Measurements from ENCODE around the gene ARID1A. TPM values are rescaled to one million over a fixed set of nuclear protein-coding genes. Genes with fewer than 3 reads are reported as not detected.
A peak's percentile ranks its signal among the peaks of the same experiment; 100 is the strongest.

ARID1A gene
- total RNA-seq, 2 donors from 2014 or later: 32.7 to 48.8 TPM

DNA sequence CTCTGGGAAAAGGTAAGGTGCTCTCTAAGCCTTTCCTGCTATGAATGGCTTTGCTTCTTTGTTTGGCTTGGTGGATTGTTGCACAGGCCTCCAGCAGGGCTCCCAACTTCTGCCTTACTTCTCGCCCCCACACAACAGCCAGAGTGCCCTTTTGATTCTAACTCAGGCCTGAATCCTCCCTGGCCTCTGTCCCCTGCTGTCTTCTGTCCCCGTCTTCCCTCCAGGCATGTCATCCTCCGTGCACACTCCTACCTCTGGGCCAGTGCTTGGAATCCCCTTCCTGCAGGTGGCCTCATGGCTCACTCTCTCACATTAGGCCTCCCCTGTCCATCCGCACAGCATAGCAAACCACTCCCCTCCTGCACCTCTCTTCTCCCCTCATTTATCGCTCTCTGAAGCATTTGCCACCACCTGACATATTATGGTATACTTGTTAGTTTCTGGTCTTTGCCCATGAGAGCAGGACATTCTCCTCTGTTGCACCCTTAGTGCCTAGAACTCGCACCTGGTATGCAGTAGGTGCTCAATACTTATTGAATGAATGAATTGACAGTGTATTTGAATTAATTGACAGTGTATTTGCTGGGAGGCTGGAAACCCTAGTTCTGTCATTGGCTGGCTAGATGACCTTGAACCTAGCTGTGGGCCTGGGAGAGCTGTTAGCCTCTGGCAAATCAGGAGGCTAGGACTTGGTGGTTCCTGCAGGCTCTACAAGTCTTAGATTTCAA lies 133.5 kb downstream of the ARID1A start:
- peaks cover 0 to 43% of the 10 kb centered on the region in 2 donors for H3K4me1 ChIP-seq
- no peaks in the 10 kb centered on the region for H3K27me3 ChIP-seq
- peaks cover 28% of the 10 kb centered on the region for H3K36me3 ChIP-seq
- H3K9me3 ChIP-seq: no peaks in the 10 kb centered on the region
- H3K27ac ChIP-seq: peak overlapping the region; percentile 85
- H3K4me3 ChIP-seq: no peak overlapping the region
- TF ChIP-seq, protein P1, sequence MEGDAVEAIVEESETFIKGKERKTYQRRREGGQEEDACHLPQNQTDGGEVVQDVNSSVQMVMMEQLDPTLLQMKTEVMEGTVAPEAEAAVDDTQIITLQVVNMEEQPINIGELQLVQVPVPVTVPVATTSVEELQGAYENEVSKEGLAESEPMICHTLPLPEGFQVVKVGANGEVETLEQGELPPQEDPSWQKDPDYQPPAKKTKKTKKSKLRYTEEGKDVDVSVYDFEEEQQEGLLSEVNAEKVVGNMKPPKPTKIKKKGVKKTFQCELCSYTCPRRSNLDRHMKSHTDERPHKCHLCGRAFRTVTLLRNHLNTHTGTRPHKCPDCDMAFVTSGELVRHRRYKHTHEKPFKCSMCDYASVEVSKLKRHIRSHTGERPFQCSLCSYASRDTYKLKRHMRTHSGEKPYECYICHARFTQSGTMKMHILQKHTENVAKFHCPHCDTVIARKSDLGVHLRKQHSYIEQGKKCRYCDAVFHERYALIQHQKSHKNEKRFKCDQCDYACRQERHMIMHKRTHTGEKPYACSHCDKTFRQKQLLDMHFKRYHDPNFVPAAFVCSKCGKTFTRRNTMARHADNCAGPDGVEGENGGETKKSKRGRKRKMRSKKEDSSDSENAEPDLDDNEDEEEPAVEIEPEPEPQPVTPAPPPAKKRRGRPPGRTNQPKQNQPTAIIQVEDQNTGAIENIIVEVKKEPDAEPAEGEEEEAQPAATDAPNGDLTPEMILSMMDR (IDR thresholded peaks at IDR 0.05): no peak
- no peak for DNase-seq (ENCODE audit: low spot score)

DNA sequence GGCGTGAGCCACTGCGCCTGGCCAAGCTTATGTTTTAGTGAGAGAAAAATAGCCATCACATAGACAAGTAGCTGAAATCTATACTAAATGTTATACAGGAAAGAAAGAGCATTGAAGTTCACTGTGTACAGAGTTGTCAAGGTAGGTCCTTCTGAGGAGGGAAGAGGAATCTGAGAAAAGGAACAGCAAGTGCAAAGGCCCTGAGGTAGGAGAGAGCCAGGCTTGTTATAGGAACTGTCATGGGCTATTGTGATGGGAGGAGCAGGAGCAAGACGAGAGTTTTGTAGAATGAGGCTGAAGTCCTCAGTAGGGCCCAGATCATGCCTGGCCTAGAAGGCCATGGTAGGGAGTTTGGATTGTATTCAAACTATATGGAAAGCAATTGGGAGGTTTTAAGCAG lies 135.2 kb downstream of the ARID1A start:
- Histone ChIP-seq H3K4me1 (peaks cover 0 to 35% of the 10 kb centered on the region in 2 donors), H3K36me3 (peaks cover 39% of the 10 kb centered on the region), H3K27me3 (no peaks in the 10 kb centered on the region), H3K9me3 (no peaks in the 10 kb centered on the region), H3K27ac (no peak overlapping the region), H3K4me3 (no peak overlapping the region)
- TF ChIP-seq, protein P1 (IDR thresholded peaks at IDR 0.05): no peak
- DNase-seq (ENCODE audit: low spot score): no peak

Other genes with a start within 250 kb of the ARID1A start
- gene HMGN2, start 223.6 kb upstream of the ARID1A start, total RNA-seq: 100 to 1,000 TPM in 1 of 2 donors, 10 to 100 TPM in 1; 76.9 to 142 TPM
- 1 to 10 TPM; 1.8 to 6.9 TPM for gene RPS6KA1, start 166.3 kb upstream of the ARID1A start, total RNA-seq
- gene PIGV, start 91.9 kb downstream of the ARID1A start, total RNA-seq: 10 to 100 TPM in 1 of 2 donors, 1 to 10 TPM in 1; 6.4 to 13.8 TPM
- gene ZDHHC18, start 130.7 kb downstream of the ARID1A start, total RNA-seq: 10 to 100 TPM; 19.8 to 22.5 TPM
- gene SFN, start 167.1 kb downstream of the ARID1A start, total RNA-seq: under 1 TPM in 1 of 2 donors, not detected in 1; 0.51 TPM
- gene GPN2, start 194.3 kb downstream of the ARID1A start, total RNA-seq: 1 to 10 TPM; 4.7 to 7.2 TPM
- 1 to 10 TPM; 6.2 to 8.3 TPM for gene GPATCH3, start 204.5 kb downstream of the ARID1A start, total RNA-seq
- gene NR0B2, start 218.0 kb downstream of the ARID1A start, total RNA-seq: 10 to 100 TPM; 10.6 to 19.0 TPM
- 10 to 100 TPM; 66.7 to 82.3 TPM for gene NUDC, start 225.7 kb downstream of the ARID1A start, total RNA-seq

Measured in right atrium auricular region (tissue), 2 donors.